Adrenal gland (tissue), 12 donors: ENCODE data around the gene NDUFB4. TPM values are rescaled to one million over a fixed set of nuclear protein-coding genes. Genes with fewer than 3 reads are reported as not detected.
A peak's percentile ranks its signal among the peaks of the same experiment; 100 is the strongest.
"Not testable (repeated sequence)": the region's sequence is repeated elsewhere in the genome, so short reads cannot be mapped to it uniquely, and the experiment has no call there.

ENCODE experiments used
- DNase-seq, 7 donors: peaks; one replicate each; pipeline ENCODE4 v3.0.0-alpha.2; 2019 to 2020
- H3K27ac ChIP-seq, 5 donors: fragments of 200-600 bp; sonication (generic) in 4 of 5; 1 replicate in 3 of 5; 2 replicates in 2 of 5; pipeline versions ENCODE4 v1.5.1 to v1.8.0; 2016 to 2020; ENCODE audit warnings: mild to moderate bottlenecking in 1 of 5
- H3K27me3 ChIP-seq: fragments of 200-600 bp; 2 replicates; pipeline ENCODE4 v1.8.0; 2021
- H3K36me3 ChIP-seq, 2 donors: fragments of 200-600 bp; replicated peaks in 1 of 2; 1 replicate in 1 of 2; 2 replicates in 1 of 2; pipeline versions ENCODE4 v1.5.1 to v1.8.0; 2018 to 2022
- H3K4me1 ChIP-seq, 2 donors: fragments of 200-600 bp; replicated peaks in 1 of 2; 1 replicate in 1 of 2; 2 replicates in 1 of 2; pipeline versions ENCODE4 v1.5.1 to v1.8.0; 2018 to 2021
- H3K4me3 ChIP-seq, 4 donors: fragments of 200-600 bp; sonication (generic) in 3 of 4; one replicate each; pipeline ENCODE4 v1.5.1; 2016 to 2018
- H3K9me3 ChIP-seq, 3 donors: fragments of 200-600 bp; sonication (generic) in 1 of 3; replicated peaks in 1 of 3; 1 replicate in 2 of 3; 2 replicates in 1 of 3; pipeline versions ENCODE4 v1.5.1 to v1.8.0; 2016 to 2021
- CTCF ChIP-seq, 6 experiments: fragments of 450-650 bp in 4 of 6; fragments of 200-600 bp in 2 of 6; sonication (generic) in 1 of 6; IDR thresholded peaks; 1 replicate in 5 of 6; 2 replicates in 1 of 6; pipeline versions ENCODE4 v1.5.1 to v1.8.0; 2016 to 2021; ENCODE audit warnings: antibody characterized with exemption in 6 of 6, mild to moderate bottlenecking in 2 of 6, moderate library complexity in 1 of 6
- POLR2A ChIP-seq, 2 donors: fragments of 450-650 bp; IDR thresholded peaks; one replicate each; pipeline ENCODE4 v1.6.1; 2017; ENCODE audit warnings: antibody characterized with exemption in 2 of 2, mild to moderate bottlenecking in 2 of 2, moderate library complexity in 1 of 2
- WGBS, 4 donors: extraction: QIAGEN DNeasy Blood & Tissue Kit in 2 of 4; methylation state at CpG; one replicate each; pipeline versions ENCODE4 v1.1.5 to v1.1.7; 2013 to 2017; 5-methylcytosine and 5-hydroxymethylcytosine counted together
- intact Hi-C, 2 donors: fragments of 100-400 bp; cut with DNase I; formaldehyde crosslinking; loops; one replicate each; pipeline versions ENCODE4 v1.14.1 to v1.15.0; 2022 to 2023
- polyA plus RNA-seq, 3 donors: library from polyadenylated mRNA; stranded (reverse); fragments of 200-250 nt in 2 of 3; fragments of 350-450 nt in 1 of 3; fragmentation: Illumina TruSeq in 1 of 3; extraction: RNeasy Lipid Tissue Mini Kit (QIAGEN cat#74804) in 1 of 3; gene quantifications; one replicate each; pipeline ENCODE4 v1.2.3, GENCODE V29; 2013 to 2014
- total RNA-seq, 9 donors: library from RNA; depleted of rRNA in 4 of 9; stranded (reverse); fragments of >200 nt in 4 of 9; fragments of 120-200 nt in 1 of 9; fragmentation: NEBNext Ultra II Directional in 1 of 9; extraction: Animal tissue kit (Norgen Biotek cat#: 25700) in 1 of 9; gene quantifications; one replicate each; pipeline versions ENCODE4 v1.1.0 to v1.2.4, GENCODE V29; 2013 to 2023
- donor health status: healthy with polysubstance abuse.
- donor health status: Bipolar disorder and iron deficiency.
- donor health status: DM: yes; HTN: yes; CAD: no.
- donor health status: DM: no; HTN: no; CAD: no.
- donor health status: DM: no; HTN: no; CAD: no.
- donor health status: DM: yes; HTN: yes; CAD: no.

The NDUFB4 gene
- total and polyA plus RNA-seq, 12 donors, result 141 to 905 (median 344) TPM

DNA sequence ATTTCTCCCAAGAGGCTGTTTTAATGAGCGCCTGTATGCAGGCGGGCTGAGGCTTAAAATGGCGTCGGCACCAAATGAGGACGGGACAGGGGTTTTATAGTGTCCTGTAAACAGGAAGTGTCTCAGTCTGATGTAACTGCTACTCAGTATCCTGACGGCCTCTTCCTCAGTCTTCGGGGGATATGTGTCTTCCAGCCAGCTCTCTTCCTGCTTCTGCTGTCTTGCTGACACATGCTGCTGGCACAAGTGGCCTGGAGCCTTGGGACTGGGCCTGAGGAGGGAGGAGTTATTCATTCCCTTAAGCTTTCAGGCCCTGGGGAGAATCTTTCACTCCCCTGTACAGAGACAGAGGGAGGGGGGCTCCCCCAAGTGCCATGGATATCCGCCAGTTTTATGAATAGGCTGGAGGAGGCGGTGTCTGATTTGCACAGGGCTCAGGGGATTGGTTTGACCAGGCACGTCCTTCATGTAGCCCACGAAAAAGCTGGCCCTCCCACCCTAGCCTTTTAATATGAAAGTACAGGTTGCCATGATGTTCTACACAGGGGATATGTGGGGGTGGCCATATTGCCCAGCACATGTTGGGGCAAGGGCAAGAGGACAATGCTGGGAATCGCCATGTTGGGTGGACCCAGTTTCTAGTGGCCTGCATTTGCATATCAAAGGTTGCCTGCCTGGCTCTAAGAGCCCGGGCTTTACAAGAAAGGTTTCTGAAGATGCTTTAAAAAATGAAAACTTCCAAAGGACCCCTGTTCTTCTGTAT lies 19.9 kb downstream of the NDUFB4 start:
- Histone ChIP-seq H3K4me3 (no peak overlapping the region), H3K4me1 (peaks cover 0 to 3% of the 10 kb centered on the region in 2 donors), H3K9me3 (no peaks in the 10 kb centered on the region), H3K27ac (peak overlapping the region in 4 of 5 donors; percentile 2 to 81 (median 66)), H3K36me3 (no peaks in the 10 kb centered on the region), H3K27me3 (no peaks in the 10 kb centered on the region)
- peak in 1 of 2 donors; percentile 71 for TF ChIP-seq POLR2A (IDR thresholded peaks at IDR 0.05)
- TF ChIP-seq CTCF (IDR thresholded peaks at IDR 0.05), result no peak
- intact Hi-C loops, result no loop called here
- 36 to 65% (median 41%) methylated on average over 11 to 13 of the region's 13 CpGs for WGBS, 4 donors
- peak; percentile 79 to 96 (median 92) for DNase-seq

- H3K9me3 ChIP-seq, H3K27me3 ChIP-seq, H3K4me1 ChIP-seq, intact Hi-C loops, DNase-seq, H3K4me3 ChIP-seq, H3K36me3 ChIP-seq: not testable (repeated sequence)
- WGBS, 4 donors, result 90 to 92% (median 91%) methylated on average over 8 of the region's 8 CpGs
- H3K27ac ChIP-seq, result peak overlapping the region in 3 of 5 donors; percentile 64 to 81 (median 69)
These were observed 20.6 kb downstream of the NDUFB4 start for GRCh38 chr3:120616745-120617144.

DNA sequence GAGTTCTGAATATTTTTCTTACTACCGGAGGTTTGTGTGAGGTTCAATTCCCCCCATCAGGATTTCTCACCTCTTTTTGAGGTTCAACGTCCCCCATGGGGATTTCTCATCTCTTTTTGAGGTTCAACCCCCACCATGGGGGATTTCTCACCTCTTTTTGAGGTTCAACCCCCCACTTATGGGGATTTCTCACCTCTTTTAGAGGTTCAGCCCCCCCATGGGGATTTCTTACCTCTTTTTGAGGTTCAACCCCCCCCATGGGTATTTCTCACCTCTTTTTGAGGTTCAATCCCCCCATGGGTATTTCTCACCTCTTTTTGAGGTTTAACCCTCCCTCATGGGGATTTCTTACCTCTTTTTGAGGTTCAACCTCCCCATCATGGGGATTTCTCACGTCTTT lies 26.3 kb downstream of the NDUFB4 start:
- Histone ChIP-seq H3K4me3 (no peak overlapping the region), H3K4me1 (no peaks in the 10 kb centered on the region), H3K27ac (no peak overlapping the region), H3K27me3 (no peaks in the 10 kb centered on the region), H3K9me3 (peaks cover 0 to 6% (median 0%) of the 10 kb centered on the region in 3 donors), H3K36me3 (no peaks in the 10 kb centered on the region)
- no peak for TF ChIP-seq POLR2A (IDR thresholded peaks at IDR 0.05)
- no peak for DNase-seq
- intact Hi-C loops, result no loop called here
- 82 to 91% (median 86%) methylated on average over 3 of the region's 3 CpGs for WGBS, 4 donors

GRCh38 chr3:120622870-120623726 lies 27.0 kb downstream of the NDUFB4 start:
- 77 to 86% (median 82%) methylated on average over 12 of the region's 12 CpGs for WGBS, 4 donors
- H3K36me3 ChIP-seq, result no peaks in the 10 kb centered on the region
- no peak overlapping the region for H3K4me3 ChIP-seq
- DNase-seq, result peak in 3 of 7 donors; percentile 32 to 47 (median 33)
- H3K9me3 ChIP-seq, result peaks cover 0 to 6% (median 0%) of the 10 kb centered on the region in 3 donors
- no peaks in the 10 kb centered on the region for H3K4me1 ChIP-seq
- no peak overlapping the region for H3K27ac ChIP-seq
- TF ChIP-seq POLR2A (IDR thresholded peaks at IDR 0.05), result no peak
- TF ChIP-seq CTCF (IDR thresholded peaks at IDR 0.05), result peak in 3 of 6 experiments; percentile 8 to 25 (median 24)
- intact Hi-C loops, result no loop called here
- no peaks in the 10 kb centered on the region for H3K27me3 ChIP-seq

GRCh38 chr3:120623727-120624093 lies 27.6 kb downstream of the NDUFB4 start:
- no peak overlapping the region for H3K27ac ChIP-seq
- no peak overlapping the region for H3K4me3 ChIP-seq
- DNase-seq, result no peak
- H3K9me3 ChIP-seq, result peaks cover 0 to 6% (median 0%) of the 10 kb centered on the region in 3 donors
- no peaks in the 10 kb centered on the region for H3K36me3 ChIP-seq
- TF ChIP-seq POLR2A (IDR thresholded peaks at IDR 0.05) (no peak), CTCF (IDR thresholded peaks at IDR 0.05) (no peak)
- no peaks in the 10 kb centered on the region for H3K27me3 ChIP-seq
- H3K4me1 ChIP-seq, result no peaks in the 10 kb centered on the region
- intact Hi-C loops, result no loop called here
